Activated naive CD4-positive, alpha-beta T cell treated with anti-CD3 and anti-CD28 coated beads, Interleukin-2, amount 50 U/mL, for 16 hours (primary cell): Measurements from ENCODE around the gene COL15A1.
"Not testable (repeated sequence)": the region's sequence is repeated elsewhere in the genome, so short reads cannot be mapped to it uniquely, and the experiment has no call there.

Experiments
- DNase-seq: peaks from one replicate; pipeline ENCODE4 v3.0.0-alpha.2; 2020

The COL15A1 gene

GRCh38 chr9:99095565-99095964 is 151.9 kb downstream of the COL15A1 start:
- no peak for DNase-seq

GRCh38 chr9:99096409-99096808 is 152.7 kb downstream of the COL15A1 start:
- no peak for DNase-seq

GRCh38 chr9:99099806-99100585 is 156.3 kb downstream of the COL15A1 start:
- not testable (repeated sequence) for DNase-seq

GRCh38 chr9:99101271-99101670 is 157.6 kb downstream of the COL15A1 start:
- DNase-seq = no peak

GRCh38 chr9:99101812-99102211 is 158.1 kb downstream of the COL15A1 start:
- no peak for DNase-seq

GRCh38 chr9:99103054-99103895 is 159.6 kb downstream of the COL15A1 start:
- DNase-seq = no peak

GRCh38 chr9:99103901-99104458 is 160.3 kb downstream of the COL15A1 start:
- DNase-seq = no peak

GRCh38 chr9:99104459-99105151 is 160.9 kb downstream of the COL15A1 start, which contains the start of gene TGFBR1:
TSS of gene TGFBR1 (plus strand) at chr9:99105113. CDS start at chr9:99105206, 93 bp downstream.
- DNase-seq = peak; percentile 93

- peak; percentile 40 for DNase-seq
Measured at GRCh38 chr9:99105152-99106043, 161.7 kb downstream of the COL15A1 start.

GRCh38 chr9:99106044-99106375 is 162.3 kb downstream of the COL15A1 start:
- DNase-seq = no peak

GRCh38 chr9:99107421-99107820 is 163.7 kb downstream of the COL15A1 start:
- no peak for DNase-seq

GRCh38 chr9:99108131-99108530 is 164.4 kb downstream of the COL15A1 start:
- DNase-seq = no peak

GRCh38 chr9:99109522-99109921 is 165.8 kb downstream of the COL15A1 start:
- no peak for DNase-seq

- no peak for DNase-seq
Measured at GRCh38 chr9:99112750-99113413, 169.2 kb downstream of the COL15A1 start.

GRCh38 chr9:99113414-99114048 is 169.8 kb downstream of the COL15A1 start:
- DNase-seq = no peak

- DNase-seq = no peak
Measured at GRCh38 chr9:99114049-99114440, 170.3 kb downstream of the COL15A1 start.

- DNase-seq = no peak
Measured at GRCh38 chr9:99114846-99115500, 171.3 kb downstream of the COL15A1 start.

- no peak for DNase-seq
Measured at GRCh38 chr9:99116003-99116411, 172.3 kb downstream of the COL15A1 start.

GRCh38 chr9:99118782-99119466 is 175.2 kb downstream of the COL15A1 start:
- DNase-seq = peak; percentile 36
